Activated B cell treated with CpG ODN at 0.5 μM for 24 hours (primary cell): Measurements from ENCODE around the gene SLCO4A1. TPM values are rescaled to one million over a fixed set of nuclear protein-coding genes. Genes with fewer than 3 reads are reported as not detected.

Source experiments
- ATAC-seq: fragments of 200-7000 bp; cut with Tn5 transposase; one replicate; pipeline ENCODE4 v1.10.0; 2021; ENCODE audit warnings: low read depth, mild to moderate bottlenecking, moderate library complexity
- CTCF ChIA-PET: fragments of 350-600 bp; sonication (Branson Sonifier 250); formaldehyde crosslinking; loops from one replicate; lab custom pipeline; 2021; ENCODE audit warnings: antibody characterized with exemption; lab: Charles Lee
- POLR2A ChIA-PET: fragments of 350-600 bp; sonication (Branson Sonifier 250); formaldehyde crosslinking; loops from one replicate; lab custom pipeline; 2021; ENCODE audit warnings: antibody characterized with exemption; lab: Charles Lee
- DNase-seq: peaks from one replicate; pipeline ENCODE4 v3.0.0; 2022
- H3K27ac Mint-ChIP-seq: one replicate; pipeline ENCODE4 v1.8.0; 2020; ENCODE audit warnings: mixed read lengths
- H3K27me3 Mint-ChIP-seq: one replicate; pipeline ENCODE4 v1.8.0; 2021; ENCODE audit warnings: mixed read lengths
- H3K36me3 Mint-ChIP-seq: one replicate; pipeline ENCODE4 v1.8.0; 2021; ENCODE audit warnings: low read depth, mixed read lengths
- H3K4me1 Mint-ChIP-seq: one replicate; pipeline ENCODE4 v1.8.0; 2021; ENCODE audit warnings: mixed read lengths
- H3K4me3 Mint-ChIP-seq: one replicate; pipeline ENCODE4 v1.8.0; 2020; ENCODE audit warnings: mild to moderate bottlenecking, mixed read lengths
- H3K9me3 Mint-ChIP-seq: one replicate; pipeline ENCODE4 v1.8.0; 2020; ENCODE audit warnings: mixed read lengths
- CTCF ChIP-seq: fragments of 200-600 bp; IDR thresholded peaks from one replicate; pipeline ENCODE4 v1.8.0; 2022; ENCODE audit warnings: antibody characterized with exemption, mild to moderate bottlenecking
- intact Hi-C: fragments of 100-400 bp; cut with micrococcal nuclease; formaldehyde crosslinking; loops from one replicate; pipeline ENCODE4 v1.15.1; 2024
- total RNA-seq: library from RNA; stranded (reverse); gene quantifications from 2 replicates; pipeline ENCODE4 v1.2.3, GENCODE V29; 2022

SLCO4A1 gene
- total RNA-seq, 1 donor from 2014 or later, result 38.9 TPM

- no peaks in the 10 kb centered on the region for H3K9me3 Mint-ChIP-seq
- DNase-seq (no peak), ATAC-seq (no peak)
- CTCF ChIA-PET, result interaction anchor here (1.7 kb wide), 1 partner anchor 32 kb away, joined by 5 read pairs; no protein-coding TSS in a partner anchor
- no peak overlapping the region for H3K4me3 Mint-ChIP-seq
- peaks cover 32% of the 10 kb centered on the region for H3K4me1 Mint-ChIP-seq
- POLR2A ChIA-PET, result interaction anchor here (2.4 kb wide), 1 partner anchor 137 kb away, joined by 7 read pairs; no protein-coding TSS in a partner anchor
- intact Hi-C loops, result no loop called here
- no peak overlapping the region for H3K27ac Mint-ChIP-seq
- no peaks in the 10 kb centered on the region for H3K27me3 Mint-ChIP-seq
- H3K36me3 Mint-ChIP-seq, result peaks cover 20% of the 10 kb centered on the region
- no peak for TF ChIP-seq CTCF
Measured at GRCh38 chr20:62656919-62657588, 14.8 kb downstream of the SLCO4A1 start.

- ATAC-seq (no peak), DNase-seq (no peak)
- Mint-ChIP-seq H3K27ac (no peak overlapping the region), H3K27me3 (no peaks in the 10 kb centered on the region), H3K4me3 (no peak overlapping the region), H3K9me3 (no peaks in the 10 kb centered on the region), H3K36me3 (peaks cover 20% of the 10 kb centered on the region), H3K4me1 (peaks cover 27% of the 10 kb centered on the region)
- POLR2A ChIA-PET, result interaction anchor here (0.9 kb wide), 1 partner anchor 16 kb away, joined by 3 read pairs; no protein-coding TSS in a partner anchor
- no peak for TF ChIP-seq CTCF
- intact Hi-C loops, result no loop called here
- CTCF ChIA-PET, result no interaction called here
Measured at GRCh38 chr20:62657589-62657942, 15.3 kb downstream of the SLCO4A1 start.

GRCh38 chr20:62657956-62658355, 15.7 kb downstream of the SLCO4A1 start:
- H3K36me3 Mint-ChIP-seq, result peaks cover 20% of the 10 kb centered on the region
- TF ChIP-seq CTCF, result no peak
- no peaks in the 10 kb centered on the region for H3K27me3 Mint-ChIP-seq
- POLR2A ChIA-PET, result interaction anchor here (0.9 kb wide), 1 partner anchor 16 kb away, joined by 3 read pairs; no protein-coding TSS in a partner anchor
- ATAC-seq, result no peak
- intact Hi-C loops, result no loop called here
- CTCF ChIA-PET, result no interaction called here
- H3K9me3 Mint-ChIP-seq, result no peaks in the 10 kb centered on the region
- DNase-seq, result no peak
- H3K4me1 Mint-ChIP-seq, result peaks cover 23% of the 10 kb centered on the region
- H3K4me3 Mint-ChIP-seq, result no peak overlapping the region
- no peak overlapping the region for H3K27ac Mint-ChIP-seq

GRCh38 chr20:62658593-62659178, 16.4 kb downstream of the SLCO4A1 start:
- POLR2A ChIA-PET, result interaction anchor here (0.9 kb wide), 1 partner anchor 17 kb away, joined by 3 read pairs; no protein-coding TSS in a partner anchor
- Mint-ChIP-seq H3K4me3 (no peak overlapping the region), H3K27me3 (no peaks in the 10 kb centered on the region), H3K36me3 (peaks cover 25% of the 10 kb centered on the region), H3K9me3 (no peaks in the 10 kb centered on the region), H3K4me1 (peaks cover 18% of the 10 kb centered on the region), H3K27ac (no peak overlapping the region)
- no peak for DNase-seq
- TF ChIP-seq CTCF, result no peak
- ATAC-seq, result no peak
- intact Hi-C loops, result no loop called here
- CTCF ChIA-PET, result no interaction called here

GRCh38 chr20:62659488-62660239, 17.4 kb downstream of the SLCO4A1 start:
- TF ChIP-seq CTCF, result no peak
- H3K36me3 Mint-ChIP-seq, result peaks cover 25% of the 10 kb centered on the region
- no peaks in the 10 kb centered on the region for H3K27me3 Mint-ChIP-seq
- ATAC-seq, result no peak
- CTCF ChIA-PET, result no interaction called here
- H3K4me3 Mint-ChIP-seq, result no peak overlapping the region
- DNase-seq, result no peak
- POLR2A ChIA-PET, result no interaction called here
- peaks cover 15% of the 10 kb centered on the region for H3K4me1 Mint-ChIP-seq
- H3K27ac Mint-ChIP-seq, result no peak overlapping the region
- H3K9me3 Mint-ChIP-seq, result no peaks in the 10 kb centered on the region
- intact Hi-C loops, result no loop called here
